GM12892 (cell line): ENCODE measurements around the gene IGDCC3.

Source experiments
- DNase-seq: peaks from one replicate; pipeline ENCODE4 v3.0.0; 2011; ENCODE audit not compliant: insufficient read length
- FAIRE-seq: peaks from 2 replicates; lab custom pipeline; 2011; peaks lifted over from hg19 to GRCh38; lab: Jason Lieb, UNC
- TAF1 ChIP-seq: IDR thresholded peaks from 2 replicates; pipeline ENCODE4 v1.6.1; 2011; ENCODE audit warnings: low read depth, mild to moderate bottlenecking, control low read depth, low read length, borderline replicate concordance

IGDCC3 gene

DNA sequence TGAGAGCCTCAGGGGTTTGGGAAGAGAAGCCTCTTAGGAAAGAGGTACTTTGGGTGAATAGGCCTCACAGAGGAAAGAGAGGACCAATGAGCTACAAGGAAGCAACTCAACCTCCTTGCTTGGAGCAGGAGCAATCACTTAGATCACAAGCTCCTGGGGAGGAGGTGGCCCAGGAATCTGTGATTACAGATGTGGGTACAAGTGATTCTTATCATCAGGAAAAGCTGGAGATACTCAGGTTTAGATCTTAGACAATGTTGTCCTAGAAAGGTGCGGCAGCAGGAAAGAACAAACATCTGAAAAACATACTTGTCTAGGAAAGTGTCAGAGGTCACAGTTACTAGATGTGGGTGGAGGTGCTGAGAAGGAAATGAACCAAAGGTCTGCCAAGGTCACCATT lies 99.3 kb downstream of the IGDCC3 start:
- DNase-seq = no peak
- FAIRE-seq = no peak
- no peak for TF ChIP-seq TAF1
